HG02938 (cell line): ENCODE measurements around the gene CYP4F3.
"Not testable (repeated sequence)": the region's sequence is repeated elsewhere in the genome, so short reads cannot be mapped to it uniquely, and the experiment has no call there.

Experiments
- ATAC-seq: cut with Tn5 transposase; IDR thresholded peaks from one replicate; pipeline ENCODE4 v1.9.1; 2021; ENCODE audit warnings: mild to moderate bottlenecking, moderate library complexity; ENCODE audit not compliant: unreplicated experiment

Gene CYP4F3

GRCh38 chr19:15629003-15629880 is 11.5 kb upstream of the CYP4F3 start:
- ATAC-seq: no peak

- ATAC-seq: no peak
Observed at GRCh38 chr19:15631817-15632216, 8.9 kb upstream of the CYP4F3 start.

GRCh38 chr19:15633082-15633835 is 7.4 kb upstream of the CYP4F3 start:
- ATAC-seq: no peak

GRCh38 chr19:15634105-15634504 is 6.6 kb upstream of the CYP4F3 start:
- ATAC-seq: no peak

- no peak for ATAC-seq
Observed at GRCh38 chr19:15635016-15635805, 5.5 kb upstream of the CYP4F3 start.

GRCh38 chr19:15636026-15636425 is 4.7 kb upstream of the CYP4F3 start:
- ATAC-seq: no peak

GRCh38 chr19:15639596-15639995 is 1.1 kb upstream of the CYP4F3 start:
- no peak for ATAC-seq

- ATAC-seq: no peak
Observed at GRCh38 chr19:15640904-15641597, 354 bp downstream of the CYP4F3 start.

GRCh38 chr19:15641901-15642491 is 1.3 kb downstream of the CYP4F3 start:
- no peak for ATAC-seq

GRCh38 chr19:15642807-15643206 is 2.1 kb downstream of the CYP4F3 start:
- ATAC-seq: no peak

- no peak for ATAC-seq
Observed at GRCh38 chr19:15643387-15643786, 2.7 kb downstream of the CYP4F3 start.

GRCh38 chr19:15644066-15644741 is 3.5 kb downstream of the CYP4F3 start:
- no peak for ATAC-seq

GRCh38 chr19:15644816-15645215 is 4.1 kb downstream of the CYP4F3 start:
- no peak for ATAC-seq

- ATAC-seq: no peak
Observed at GRCh38 chr19:15649526-15649925, 8.8 kb downstream of the CYP4F3 start.

GRCh38 chr19:15650123-15650522 is 9.4 kb downstream of the CYP4F3 start:
- ATAC-seq: not testable (repeated sequence)

GRCh38 chr19:15651791-15652190 is 11.1 kb downstream of the CYP4F3 start:
- no peak for ATAC-seq

GRCh38 chr19:15652559-15653278 is 12.0 kb downstream of the CYP4F3 start:
- no peak for ATAC-seq

- ATAC-seq: no peak
Observed at GRCh38 chr19:15656467-15656866, 15.8 kb downstream of the CYP4F3 start.

GRCh38 chr19:15663247-15663646 is 22.6 kb downstream of the CYP4F3 start:
- no peak for ATAC-seq
